T47D (cell line): ENCODE measurements around the gene SLIT3.

Experiments
- DNase-seq, 2 experiments: peaks; one replicate each; pipeline versions ENCODE4 v3.0.0 to v3.0.0-alpha.2; 2011 to 2012; ENCODE audit warnings: low read depth in 1 of 2, low spot score in 1 of 2
- JUND ChIP-seq: IDR thresholded peaks from 2 replicates; pipeline ENCODE4 v1.6.1; 2012; ENCODE audit warnings: low read depth
- in situ Hi-C: cut with HindIII; loops from 2 replicates; pipeline ENCODE4 v1.10.0; 2016; ENCODE audit warnings: low sequenced_read_pairs, low pct_unique_long_range_greater_than_20kb

Gene SLIT3

DNA sequence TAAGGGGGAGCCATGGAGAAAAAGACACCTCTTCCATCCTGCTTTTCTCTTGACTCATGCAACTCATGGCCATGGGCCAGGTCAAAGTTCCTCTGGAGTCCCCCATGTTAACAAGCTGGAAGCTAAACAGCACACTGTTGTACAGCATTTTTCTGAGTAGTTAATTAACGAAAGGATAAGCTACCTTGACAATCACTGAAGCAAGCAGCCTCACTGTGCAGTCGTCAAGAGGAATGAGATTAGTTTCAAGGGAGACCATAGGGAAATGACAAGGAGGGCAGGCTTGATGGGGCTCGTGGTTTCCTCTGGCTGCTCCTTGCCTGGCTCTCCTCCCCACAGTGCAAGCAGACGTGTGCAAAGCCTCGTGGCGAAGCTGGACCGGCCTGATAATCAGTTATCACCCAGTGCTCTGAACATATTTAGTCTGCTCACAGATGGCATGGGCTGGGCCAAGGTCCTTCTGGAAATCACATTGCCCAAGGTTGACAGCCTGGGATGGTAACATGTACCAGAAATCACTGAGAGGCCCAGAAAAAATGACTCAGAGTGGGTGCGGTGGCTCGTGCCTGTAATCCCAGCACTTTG is 209.5 kb downstream of the SLIT3 start:
- in situ Hi-C loops, result no loop called here
- DNase-seq, result no peak
- TF ChIP-seq JUND, result no peak

DNA sequence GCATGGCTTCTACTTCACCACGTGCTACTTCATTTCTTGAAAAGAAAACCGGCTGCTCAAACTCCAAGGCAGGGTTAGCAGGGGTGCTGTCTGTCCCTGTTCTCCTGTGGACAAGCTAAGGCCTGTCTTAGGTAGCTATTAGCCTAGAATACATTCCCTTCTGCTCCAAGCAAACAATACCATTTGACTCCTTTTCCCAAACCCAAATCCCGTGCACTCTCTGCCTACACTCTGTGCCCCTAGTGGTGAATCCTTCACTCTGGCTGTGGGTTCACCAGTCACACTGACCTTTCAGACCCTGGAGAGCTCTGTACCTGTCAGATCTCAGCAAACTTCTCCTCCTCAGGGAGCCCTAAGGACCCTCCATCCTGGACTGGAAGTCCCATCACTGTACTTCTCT is 211.6 kb downstream of the SLIT3 start:
- peak in 1 of 2 experiments; percentile 16 for DNase-seq
- in situ Hi-C loops, result no loop called here
- no peak for TF ChIP-seq JUND

DNA sequence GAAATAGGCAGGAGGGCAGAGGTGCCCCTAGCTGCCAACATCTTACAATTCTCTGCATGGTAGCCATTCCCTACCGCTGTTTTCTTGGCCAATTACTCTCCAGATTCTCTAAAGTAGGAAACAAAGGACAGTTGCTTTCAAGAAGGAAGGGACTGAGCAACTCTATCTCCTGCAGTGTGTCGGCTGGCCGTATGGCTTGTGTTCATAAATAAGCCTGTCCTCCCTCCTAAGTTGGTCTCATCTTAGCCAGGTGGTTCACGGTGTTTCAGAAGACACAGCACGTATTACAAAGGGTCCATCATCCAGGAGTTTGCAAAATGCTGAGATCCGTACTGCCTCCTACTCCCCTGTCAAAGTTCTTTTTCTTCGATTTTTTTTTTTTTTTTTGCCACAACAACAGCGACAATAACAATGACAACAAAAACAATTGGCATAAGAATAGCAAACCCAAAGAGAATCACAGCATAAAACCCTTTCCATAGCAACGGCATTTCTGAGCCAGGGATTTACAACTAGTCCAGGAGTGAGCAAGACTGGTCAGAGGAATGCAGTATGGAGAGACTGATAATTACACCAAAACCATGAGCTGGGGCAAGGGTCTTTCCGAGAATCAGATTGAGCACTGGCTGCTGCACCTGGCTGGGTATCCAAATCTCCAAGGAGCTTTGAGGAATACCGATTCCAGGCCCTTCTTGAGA is 212.8 kb downstream of the SLIT3 start:
- in situ Hi-C loops, result no loop called here

DNA sequence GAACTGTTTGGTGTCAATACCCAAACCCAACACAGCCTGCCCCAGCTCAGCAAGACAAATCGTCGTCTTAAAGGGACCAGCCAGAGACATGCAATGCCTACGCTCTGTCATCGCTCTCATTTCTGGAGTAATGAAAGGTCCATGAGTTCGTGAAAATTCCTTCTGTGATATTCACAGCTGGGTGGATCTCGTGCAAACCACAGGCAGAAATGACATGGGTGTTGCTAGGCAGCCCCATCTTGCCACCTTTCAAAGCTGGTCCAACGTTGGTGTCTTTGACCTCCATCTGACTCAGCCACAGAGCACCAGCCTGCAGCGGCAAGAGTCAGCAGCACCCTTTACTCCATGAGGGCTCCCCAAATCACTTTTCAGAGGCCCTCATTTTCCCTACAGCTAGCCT is 215.3 kb downstream of the SLIT3 start:
- no peak for TF ChIP-seq JUND
- no peak for DNase-seq

More for the DNA sequence above, 212.8 kb downstream of the SLIT3 start:
- no peak for DNase-seq
- TF ChIP-seq JUND, result no peak

DNA sequence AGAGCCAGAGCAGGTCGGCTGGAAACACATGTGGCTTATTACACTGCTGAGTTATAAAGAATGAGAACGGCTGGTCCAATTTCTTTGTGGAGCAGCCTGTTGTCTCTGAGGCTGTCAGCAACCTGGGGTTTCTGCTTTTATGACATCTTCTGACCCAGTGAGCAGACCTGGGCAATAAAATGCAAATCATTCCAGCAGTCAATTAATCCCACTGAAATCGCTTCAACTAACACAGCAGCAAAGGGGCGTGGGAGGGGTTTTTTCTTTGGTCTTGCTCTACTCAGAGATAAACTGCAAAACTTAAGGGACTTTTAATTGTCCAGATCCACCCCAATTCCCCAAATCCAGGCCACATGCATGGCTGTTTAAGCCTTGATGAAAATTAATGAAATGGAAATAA is 215.7 kb downstream of the SLIT3 start:
- DNase-seq, result no peak
- in situ Hi-C loops, result no loop called here
- no peak for TF ChIP-seq JUND

More for the DNA sequence above, 215.3 kb downstream of the SLIT3 start:
- in situ Hi-C loops, result no loop called here

DNA sequence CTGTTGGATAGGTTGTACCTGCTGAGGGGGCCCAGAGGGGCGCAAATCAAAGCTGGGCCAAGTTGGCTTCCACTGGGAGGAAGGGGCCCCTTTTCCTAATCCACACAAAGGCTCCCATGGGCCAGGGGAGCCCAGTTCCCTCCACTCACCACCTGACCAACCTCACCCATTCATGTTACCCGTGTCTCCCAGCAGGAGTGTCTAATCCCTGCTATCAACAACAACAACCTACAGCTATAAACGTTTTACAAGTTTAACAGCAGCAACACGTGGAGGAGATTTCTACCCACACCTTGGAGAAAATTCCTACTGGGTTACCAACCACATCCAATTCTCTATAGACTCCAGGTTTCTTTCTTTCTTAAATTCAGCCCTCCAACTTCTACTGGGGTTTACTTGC is 216.2 kb downstream of the SLIT3 start:
- in situ Hi-C loops, result no loop called here
- no peak for DNase-seq
- TF ChIP-seq JUND, result no peak

DNA sequence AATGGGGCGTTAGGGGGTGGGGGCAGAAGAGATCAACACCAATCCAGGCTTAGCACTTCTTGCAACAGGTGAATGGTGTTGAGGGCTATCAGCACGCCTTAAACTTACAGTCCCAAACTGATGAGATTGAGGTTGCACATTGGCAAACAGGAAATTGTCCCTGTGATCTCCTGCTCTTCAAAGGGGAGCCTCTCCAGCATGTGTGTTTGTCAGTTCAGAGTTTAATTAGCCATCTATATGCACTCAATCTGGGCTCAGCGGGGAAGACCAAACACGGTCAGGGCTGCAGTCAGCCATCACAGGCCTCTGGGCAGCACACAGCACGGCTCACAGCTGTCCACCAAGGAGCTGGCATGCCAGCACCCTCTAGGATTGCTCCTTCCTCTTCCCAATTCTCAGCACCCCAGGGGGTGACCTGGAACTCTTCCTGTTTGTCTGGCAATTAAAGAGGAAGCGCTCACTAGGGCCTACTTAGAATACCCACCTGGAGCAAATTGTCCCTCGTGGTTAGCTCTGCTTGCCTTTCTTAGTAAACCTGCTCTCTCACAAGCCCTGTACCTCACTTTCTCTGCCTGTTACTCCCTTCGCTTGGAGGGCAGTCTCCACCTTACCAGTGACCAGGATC is 217.4 kb downstream of the SLIT3 start:
- TF ChIP-seq JUND, result no peak
- DNase-seq, result no peak
- in situ Hi-C loops, result no loop called here

DNA sequence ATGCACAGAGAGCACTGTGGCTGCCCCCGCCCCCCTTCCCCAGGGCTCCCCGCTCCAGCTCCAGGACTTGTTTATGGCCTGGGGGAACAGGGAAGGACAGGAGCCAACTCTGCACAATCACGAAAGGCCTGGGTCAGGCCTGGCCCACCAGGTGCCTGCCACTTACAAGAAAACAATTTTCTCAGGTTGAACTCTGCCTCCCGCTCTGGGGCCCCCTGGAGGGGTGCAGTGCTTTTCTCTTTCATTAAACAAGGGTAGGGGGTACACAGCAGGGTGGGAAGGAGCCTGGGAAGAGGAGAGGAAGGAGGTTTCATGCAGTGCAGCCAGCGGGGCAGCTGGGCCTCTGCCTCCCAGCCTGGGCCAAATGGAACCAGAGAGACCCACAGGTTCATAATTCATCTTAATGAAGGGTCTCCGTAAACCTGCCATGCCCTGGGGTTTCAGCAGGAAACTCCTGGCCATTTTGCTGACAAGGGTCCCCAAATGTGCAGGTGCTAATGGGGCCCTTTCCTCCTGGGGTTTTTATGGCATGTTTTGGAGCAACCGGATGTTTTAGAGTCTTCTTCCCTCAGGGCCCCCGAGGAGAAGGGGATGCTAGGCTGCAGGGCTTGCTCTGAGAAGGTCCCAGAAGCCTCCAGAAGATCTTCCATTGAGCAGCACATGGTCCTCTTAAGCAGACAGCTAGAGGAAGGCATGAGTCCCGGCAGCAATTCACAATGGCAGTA is 219.8 kb downstream of the SLIT3 start:
- no peak for DNase-seq
- in situ Hi-C loops, result no loop called here
- no peak for TF ChIP-seq JUND

DNA sequence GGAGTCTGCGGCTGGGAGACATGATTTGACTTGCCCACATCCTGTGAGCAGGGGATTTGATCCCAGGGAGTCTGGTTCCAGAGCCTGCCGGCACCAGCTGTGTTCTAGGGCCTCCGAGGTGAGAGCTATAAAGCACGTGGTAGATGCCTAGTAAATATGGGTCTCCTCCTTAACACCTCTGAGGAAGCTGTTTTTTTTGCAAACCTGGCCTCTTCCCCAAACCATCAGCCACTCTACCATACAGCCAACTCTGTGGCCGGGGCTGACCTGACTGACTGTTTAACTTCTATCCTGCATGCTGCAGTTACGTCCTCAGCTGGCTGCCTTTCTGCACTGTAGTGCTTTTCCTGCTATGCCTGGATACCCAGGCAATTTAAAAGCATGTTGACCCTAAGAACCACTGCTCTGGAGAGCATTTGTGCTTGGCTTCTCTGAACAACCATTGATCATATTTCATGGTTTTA is 220.5 kb downstream of the SLIT3 start:
- no peak for TF ChIP-seq JUND
- in situ Hi-C loops, result no loop called here
- DNase-seq, result no peak

DNA sequence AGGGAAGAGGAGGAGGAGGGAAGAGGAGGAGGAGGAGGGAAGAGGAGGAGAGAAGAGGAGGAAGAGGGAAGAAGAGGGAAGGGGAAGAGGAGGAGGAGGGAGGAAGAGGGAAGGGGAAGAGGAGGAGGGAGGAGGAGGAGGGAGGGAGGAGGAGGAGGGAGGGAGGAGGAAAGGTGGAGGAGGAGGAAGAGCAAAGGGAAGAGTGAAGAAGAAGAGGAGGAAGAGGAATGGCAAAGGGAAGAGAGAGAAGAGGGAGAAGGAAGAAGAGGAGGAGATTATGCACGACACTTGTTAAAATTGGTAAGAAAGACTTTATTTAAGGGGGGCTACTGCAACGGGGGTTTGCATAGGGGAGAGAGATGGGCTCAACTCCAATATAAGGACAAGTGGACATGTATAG is 221.2 kb downstream of the SLIT3 start:
- in situ Hi-C loops, result no loop called here
- no peak for TF ChIP-seq JUND
- no peak for DNase-seq

DNA sequence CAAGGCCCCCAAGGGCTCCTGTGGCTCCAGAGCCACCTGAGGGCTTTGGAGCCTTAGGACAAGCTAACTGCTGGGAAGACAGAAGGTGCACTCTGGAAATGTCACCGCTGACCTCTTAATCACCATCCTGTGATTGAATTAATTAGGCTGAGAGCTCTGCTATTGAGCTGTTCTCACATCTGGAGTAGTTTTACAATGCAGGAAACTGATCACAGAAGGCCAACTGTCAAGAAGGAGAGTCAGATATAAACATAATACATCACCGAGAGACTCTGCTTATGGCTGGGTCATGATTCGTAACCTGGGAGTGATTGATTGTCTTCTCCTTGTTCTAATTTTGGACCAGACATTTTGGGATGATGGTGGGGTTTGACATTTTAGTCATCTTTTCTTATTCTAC is 226.1 kb downstream of the SLIT3 start:
- in situ Hi-C loops, result no loop called here
- no peak for DNase-seq
- no peak for TF ChIP-seq JUND

DNA sequence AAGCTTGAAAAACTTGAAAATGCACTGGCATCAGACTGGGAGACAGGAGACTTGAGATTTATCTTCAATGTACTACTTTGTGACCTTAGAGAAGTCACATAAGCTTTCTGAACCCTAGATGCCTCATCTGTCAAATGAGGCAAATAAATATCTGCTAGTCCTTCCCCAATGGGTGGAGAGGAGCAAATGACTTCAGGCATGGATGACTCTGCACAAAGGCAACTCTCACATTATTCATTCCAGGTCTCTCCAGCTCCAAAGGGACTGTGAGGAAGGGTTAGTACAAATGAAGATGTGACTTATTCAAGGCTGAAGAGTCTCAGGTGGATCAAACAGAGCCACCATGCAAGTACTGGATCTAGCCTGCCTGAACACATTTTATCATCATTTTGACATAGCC is 228.7 kb downstream of the SLIT3 start:
- TF ChIP-seq JUND, result no peak
- in situ Hi-C loops, result no loop called here
- DNase-seq, result no peak

DNA sequence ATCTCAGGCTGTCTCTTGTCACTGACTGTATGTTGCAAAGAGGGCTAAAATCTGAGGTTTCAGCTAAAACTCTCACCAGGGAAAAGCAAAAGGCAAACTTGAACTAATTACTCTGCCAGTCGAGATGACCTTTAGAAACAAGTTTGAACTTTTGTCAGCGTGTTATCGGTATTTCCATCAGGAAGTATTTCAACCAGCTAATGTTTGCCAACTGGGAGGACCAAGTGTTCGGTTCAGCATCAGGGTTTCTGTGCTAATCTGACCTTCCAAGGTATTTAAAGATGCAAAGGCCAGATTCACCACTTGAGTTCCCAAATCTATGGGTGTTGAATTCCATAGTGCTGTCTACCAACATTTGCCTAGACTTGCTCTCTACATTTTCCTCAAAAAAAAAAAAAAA is 230.5 kb downstream of the SLIT3 start:
- in situ Hi-C loops, result no loop called here
- no peak for TF ChIP-seq JUND

More for the DNA sequence above, 230.5 kb downstream of the SLIT3 start:
- no peak for DNase-seq
